GM19099 (cell line): ENCODE measurements around the gene ENTR1.

Experiments used
- POLR2A ChIP-seq: IDR thresholded peaks from 3 replicates; pipeline ENCODE4 v1.6.1; 2011; ENCODE audit warnings: low read depth; ENCODE audit not compliant: insufficient read length; ENCODE audit errors: extremely low read depth

The ENTR1 gene, protein sequence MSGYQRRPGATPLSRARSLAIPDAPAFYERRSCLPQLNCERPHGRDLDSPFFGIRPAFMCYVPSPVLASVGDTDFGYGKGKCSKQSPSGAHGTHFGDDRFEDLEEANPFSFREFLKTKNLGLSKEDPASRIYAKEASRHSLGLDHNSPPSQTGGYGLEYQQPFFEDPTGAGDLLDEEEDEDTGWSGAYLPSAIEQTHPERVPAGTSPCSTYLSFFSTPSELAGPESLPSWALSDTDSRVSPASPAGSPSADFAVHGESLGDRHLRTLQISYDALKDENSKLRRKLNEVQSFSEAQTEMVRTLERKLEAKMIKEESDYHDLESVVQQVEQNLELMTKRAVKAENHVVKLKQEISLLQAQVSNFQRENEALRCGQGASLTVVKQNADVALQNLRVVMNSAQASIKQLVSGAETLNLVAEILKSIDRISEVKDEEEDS

GRCh38 chr9:136410500-136411287 is at the start of gene ENTR1, which contains the start of gene PMPCA:
Gene ENTR1, minus strand, starts transcription at chr9:136410614. Its CDS starts 217 bp downstream, at chr9:136410397.
Gene PMPCA, plus strand, starts transcription at chr9:136410658. Its CDS starts 11 bp downstream, at chr9:136410669.
- TF ChIP-seq POLR2A = peak; percentile 96

- TF ChIP-seq POLR2A = no peak
Observed at GRCh38 chr9:136459425-136459824, 49.0 kb upstream of the ENTR1 start.

- TF ChIP-seq POLR2A = no peak
Observed at GRCh38 chr9:136457326-136457725, 46.9 kb upstream of the ENTR1 start.

DNA sequence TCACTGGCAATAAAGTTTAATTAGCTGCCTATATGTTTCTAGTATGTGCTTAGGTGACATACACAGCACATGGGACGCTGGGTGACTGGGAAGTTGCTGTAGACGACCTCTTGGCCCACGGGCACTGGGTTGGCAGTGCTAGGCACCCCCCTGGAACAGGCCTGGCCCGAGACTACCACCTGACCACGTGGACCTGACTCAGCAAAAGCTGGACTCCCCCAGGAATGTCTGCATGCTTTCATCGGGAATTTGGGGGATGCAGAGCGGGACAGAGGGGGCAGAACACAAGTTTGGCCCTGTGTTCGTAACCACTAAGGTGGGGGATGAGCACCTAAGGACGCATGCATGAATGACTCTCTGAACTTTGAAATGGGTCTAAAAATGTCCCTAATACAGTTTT is 45.8 kb upstream of the ENTR1 start:
- no peak for TF ChIP-seq POLR2A

DNA sequence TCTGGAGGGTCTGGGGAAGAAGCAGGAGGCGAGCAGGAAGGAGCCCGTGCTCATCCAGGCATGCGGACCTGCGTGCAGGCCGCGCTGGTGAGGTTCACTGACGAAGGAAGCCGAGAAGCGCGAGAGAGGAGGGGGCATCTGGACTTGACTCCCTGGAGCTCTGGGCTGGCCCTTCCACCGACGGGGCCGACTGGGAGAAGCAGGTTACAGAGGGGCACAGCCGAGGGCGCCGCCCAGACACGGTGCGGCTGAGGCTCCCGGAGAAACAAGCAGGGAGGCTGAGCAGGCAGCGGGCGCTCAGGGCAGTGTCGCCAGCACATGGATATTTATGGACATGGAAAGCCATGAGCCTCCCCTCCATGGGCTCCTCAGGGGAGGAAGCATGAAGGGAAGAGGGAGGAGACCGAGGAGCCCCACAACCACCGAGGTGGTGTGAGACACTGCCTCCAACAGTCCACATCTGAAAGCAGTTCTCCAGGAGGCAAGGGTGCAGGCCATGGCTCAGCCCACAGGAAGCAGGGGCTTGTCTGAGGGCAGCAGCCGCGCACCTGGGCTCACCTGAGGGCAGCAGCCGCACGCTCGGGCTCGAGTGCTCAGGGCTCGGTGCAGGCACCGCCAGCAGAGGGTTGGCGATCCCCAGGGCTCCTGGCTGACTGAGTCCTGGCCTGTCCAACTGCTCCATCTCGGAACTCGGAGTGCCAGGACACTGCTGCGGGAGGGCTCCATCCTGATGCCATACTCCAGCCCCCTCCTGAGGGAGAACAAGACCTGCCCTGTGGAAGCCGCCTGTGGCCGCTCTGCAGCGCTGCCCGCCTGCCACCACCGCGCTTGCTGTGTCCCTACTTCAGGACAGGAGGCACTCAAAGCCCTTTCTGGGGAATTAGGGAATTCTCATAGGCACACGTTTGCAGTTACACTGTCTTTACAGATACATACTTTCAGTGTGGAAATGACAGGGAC is 44.9 kb upstream of the ENTR1 start:
- no peak for TF ChIP-seq POLR2A

DNA sequence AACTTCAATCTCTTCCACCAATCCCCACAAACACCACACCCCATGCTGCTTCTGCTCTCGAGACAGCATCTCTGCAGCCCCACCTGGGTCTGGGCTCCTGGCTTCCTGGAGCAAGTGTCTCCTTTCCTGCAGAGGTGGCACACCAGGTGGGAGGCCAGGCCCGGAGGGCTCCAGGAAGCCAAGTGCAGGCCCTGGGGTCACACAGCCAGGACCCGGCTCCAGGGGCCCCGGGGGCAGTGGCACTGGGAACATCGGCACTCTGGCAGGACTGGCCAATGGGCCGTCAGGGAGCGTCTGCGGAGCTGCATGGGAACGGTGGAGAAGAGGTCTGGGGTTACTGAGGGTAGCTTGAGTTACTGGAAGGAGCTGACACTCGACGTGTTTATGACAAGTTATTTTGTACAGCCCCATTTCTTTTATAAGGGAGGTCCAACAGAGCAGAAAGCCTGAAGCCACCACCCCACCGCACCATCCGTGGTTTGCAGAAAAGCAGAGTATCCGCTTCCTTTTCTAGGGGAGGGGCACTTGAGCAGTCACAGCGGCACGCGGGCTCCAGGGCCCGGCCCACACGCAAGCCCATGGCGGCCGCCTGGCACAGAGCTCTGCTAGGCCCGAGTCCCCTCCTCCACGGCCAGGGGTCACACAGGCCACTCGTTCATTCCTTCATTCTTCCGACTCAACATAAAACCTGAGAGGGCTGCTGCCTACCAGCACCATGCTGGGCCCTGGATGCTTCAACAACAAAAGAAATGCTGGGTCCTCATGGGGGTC is 43.8 kb upstream of the ENTR1 start:
- TF ChIP-seq POLR2A = no peak

- no peak for TF ChIP-seq POLR2A
Observed at GRCh38 chr9:136453326-136453725, 42.9 kb upstream of the ENTR1 start.

GRCh38 chr9:136451221-136451877 is 40.9 kb upstream of the ENTR1 start:
- TF ChIP-seq POLR2A = no peak

- no peak for TF ChIP-seq POLR2A
Observed at GRCh38 chr9:136448655-136449054, 38.2 kb upstream of the ENTR1 start.

- no peak for TF ChIP-seq POLR2A
Observed at GRCh38 chr9:136447173-136447778, 36.9 kb upstream of the ENTR1 start.

- no peak for TF ChIP-seq POLR2A
Observed at GRCh38 chr9:136445799-136446198, 35.4 kb upstream of the ENTR1 start.

DNA sequence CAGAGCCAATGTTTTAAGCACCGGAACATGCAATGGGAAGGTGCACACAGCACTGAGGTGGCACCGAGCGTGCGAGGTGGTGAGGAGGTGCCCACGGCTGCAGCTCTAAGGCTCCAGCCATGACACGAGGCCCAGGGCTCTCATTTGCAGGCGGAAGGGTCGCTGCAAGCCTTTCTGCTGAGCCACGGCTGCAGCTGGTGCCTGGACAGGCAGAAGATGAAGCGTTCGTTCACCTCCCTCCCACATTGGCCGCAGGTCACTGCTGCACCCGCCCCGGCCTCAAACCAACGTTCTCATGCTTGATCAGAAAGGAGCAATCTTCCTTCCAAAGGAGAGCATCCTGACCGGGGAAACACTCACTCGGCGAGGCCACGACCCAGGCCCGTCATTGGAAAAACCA is 33.7 kb upstream of the ENTR1 start:
- no peak for TF ChIP-seq POLR2A

GRCh38 chr9:136443687-136444086 is 33.3 kb upstream of the ENTR1 start:
- no peak for TF ChIP-seq POLR2A
